HepG2 (cell line): Measurements from ENCODE around the gene DAG1. TPM values are rescaled to one million over a fixed set of nuclear protein-coding genes. Genes with fewer than 3 reads are reported as not detected.

Experiments used
- ATF7 ChIP-seq, 2 experiments: fragments of 450-650 bp in 1 of 2; sonication (generic) in 1 of 2; formaldehyde crosslinking in 1 of 2; IDR thresholded peaks; 2 replicates each; pipeline versions ENCODE4 v1.4.0 to v1.6.1; 2016 to 2020; ENCODE audit warnings: antibody characterized with exemption in 1 of 2, mild to moderate bottlenecking in 1 of 2, missing genetic modification reagents in 1 of 2
- MED13 ChIP-seq: sonication (generic); formaldehyde crosslinking; IDR thresholded peaks from 2 replicates; pipeline ENCODE4 v1.5.0; 2020; ENCODE audit warnings: missing genetic modification reagents
- MIER2 ChIP-seq: IDR thresholded peaks from 2 replicates; pipeline ENCODE4 v1.6.1; 2016; ENCODE audit warnings: missing biosample characterization, missing genetic modification reagents
- PHB2 ChIP-seq: fragments of 450-650 bp; IDR thresholded peaks from 2 replicates; pipeline ENCODE4 v1.6.1; 2018; ENCODE audit not compliant: partially characterized antibody
- POLR2AphosphoS5 ChIP-seq: IDR thresholded peaks from 2 replicates; pipeline ENCODE4 v1.6.1; 2012; ENCODE audit warnings: low read depth, low read length
- RBM39 ChIP-seq: fragments of 200-400 bp; formaldehyde crosslinking; IDR thresholded peaks from one replicate; pipeline ENCODE4 v1.6.1; 2018; ENCODE audit warnings: antibody characterized with exemption, mild to moderate bottlenecking, low read depth, low read length; ENCODE audit not compliant: poor library complexity, severe bottlenecking
- SIN3B ChIP-seq: fragments of 150-350 bp; IDR thresholded peaks from 2 replicates; pipeline ENCODE4 v1.6.1; 2014; ENCODE audit warnings: low read length
- ZNF253 ChIP-seq: sonication (generic); formaldehyde crosslinking; IDR thresholded peaks from 2 replicates; pipeline ENCODE4 v1.8.0; 2022; ENCODE audit warnings: mild to moderate bottlenecking, missing genetic modification reagents, borderline replicate concordance
- polyA plus RNA-seq, 8 experiments: library from polyadenylated mRNA; depleted of rRNA in 3 of 8; stranded (reverse) in 7 of 8; unstranded in 1 of 8; fragments of >200 nt; fragmentation: Illumina TruSeq in 4 of 8; extraction: Trizol in 4 of 8; gene quantifications; 2 replicates each; pipeline versions ENCODE4 v1.2.1 to v1.2.3, GENCODE V29; 2011 to 2016; ENCODE audit warnings: low read depth in 4 of 8, missing spikeins in 1 of 8, mixed read lengths in 1 of 8; ENCODE audit not compliant: insufficient read depth in 1 of 8
- total RNA-seq, 5 experiments: library from RNA; depleted of rRNA; stranded (reverse); fragments of >200 nt; fragmentation: Illumina TruSeq; extraction: Trizol; gene quantifications; 2 replicates each; pipeline ENCODE4 v1.2.3, GENCODE V29; 2016; ENCODE audit warnings: low read depth in 1 of 5
- TF ChIP-seq, protein P1 (sequence below): sonication (generic); formaldehyde crosslinking; IDR thresholded peaks from 2 replicates; pipeline ENCODE4 v1.5.1; 2020; ENCODE audit warnings: mild to moderate bottlenecking, missing genetic modification reagents, borderline replicate concordance
- TF ChIP-seq, protein P2 (sequence below): IDR thresholded peaks from 2 replicates; pipeline ENCODE4 v1.6.1; 2012; ENCODE audit warnings: inconsistent platforms
- TF ChIP-seq, protein P3 (sequence below): sonication (generic); formaldehyde crosslinking; IDR thresholded peaks from 2 replicates; pipeline ENCODE4 v1.4.0; 2020; ENCODE audit warnings: missing genetic modification reagents
- TF ChIP-seq, protein P4 (sequence below): IDR thresholded peaks from 2 replicates; pipeline ENCODE4 v1.6.1; 2018; ENCODE audit warnings: missing genetic modification reagents, mild to moderate bottlenecking, missing compliant biosample characterization
- TF ChIP-seq, protein P5 (sequence below): sonication (generic); formaldehyde crosslinking; IDR thresholded peaks from 2 replicates; pipeline ENCODE4 v1.5.0; 2020; ENCODE audit warnings: missing genetic modification reagents

The DAG1 gene
- total and polyA plus RNA-seq, 2 of the 13 experiments (the other 11 are each of a cell fraction or from before 2014, with no cell fraction given) = 47.3 to 50.4 TPM

DNA sequence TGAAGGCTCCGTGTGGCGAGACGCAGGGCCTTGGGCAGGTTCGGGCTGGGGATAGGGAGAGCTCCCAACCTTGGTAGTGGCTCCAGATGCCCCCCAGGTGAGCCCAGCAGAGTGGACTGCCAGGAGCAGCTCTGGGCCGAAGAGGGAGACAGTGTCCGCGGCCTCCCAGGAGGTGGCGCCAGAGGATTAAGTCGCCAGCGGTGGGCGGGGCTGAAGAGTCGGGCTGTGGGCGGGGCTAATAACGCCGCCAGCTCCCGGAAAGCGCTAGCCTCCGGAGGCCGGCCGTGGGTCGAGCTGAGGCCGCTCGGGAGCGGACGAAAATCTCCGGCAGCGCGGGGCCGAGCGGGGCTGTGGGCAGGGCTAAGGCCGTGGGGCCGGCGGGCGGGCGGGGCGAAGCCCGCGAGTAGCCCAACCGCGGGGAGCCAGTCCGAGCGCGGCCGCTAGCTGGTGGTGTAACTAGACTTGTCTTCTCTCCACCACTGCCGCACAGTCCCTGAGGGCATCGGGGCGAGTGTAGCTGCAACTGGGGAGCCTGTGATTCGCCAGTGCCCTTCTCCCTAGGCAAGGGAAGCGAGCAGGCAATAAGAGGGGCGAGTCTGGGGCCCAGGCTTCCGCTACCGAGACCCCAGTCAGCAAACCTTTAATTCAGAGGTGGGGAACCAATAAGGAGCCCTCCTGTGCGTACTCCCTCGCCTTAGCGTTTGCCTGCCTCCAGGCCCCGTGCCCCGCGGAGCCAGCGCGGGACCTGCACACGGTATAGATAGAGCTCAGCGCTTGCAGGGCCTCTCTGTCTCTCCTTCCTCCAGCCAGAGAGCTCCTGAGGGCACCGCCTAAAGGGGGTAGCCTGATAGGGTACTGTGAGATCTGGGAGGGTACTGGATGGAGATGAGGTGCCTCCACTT is 69.8 kb downstream of the DAG1 start (continued):
- TF ChIP-seq, protein P1, sequence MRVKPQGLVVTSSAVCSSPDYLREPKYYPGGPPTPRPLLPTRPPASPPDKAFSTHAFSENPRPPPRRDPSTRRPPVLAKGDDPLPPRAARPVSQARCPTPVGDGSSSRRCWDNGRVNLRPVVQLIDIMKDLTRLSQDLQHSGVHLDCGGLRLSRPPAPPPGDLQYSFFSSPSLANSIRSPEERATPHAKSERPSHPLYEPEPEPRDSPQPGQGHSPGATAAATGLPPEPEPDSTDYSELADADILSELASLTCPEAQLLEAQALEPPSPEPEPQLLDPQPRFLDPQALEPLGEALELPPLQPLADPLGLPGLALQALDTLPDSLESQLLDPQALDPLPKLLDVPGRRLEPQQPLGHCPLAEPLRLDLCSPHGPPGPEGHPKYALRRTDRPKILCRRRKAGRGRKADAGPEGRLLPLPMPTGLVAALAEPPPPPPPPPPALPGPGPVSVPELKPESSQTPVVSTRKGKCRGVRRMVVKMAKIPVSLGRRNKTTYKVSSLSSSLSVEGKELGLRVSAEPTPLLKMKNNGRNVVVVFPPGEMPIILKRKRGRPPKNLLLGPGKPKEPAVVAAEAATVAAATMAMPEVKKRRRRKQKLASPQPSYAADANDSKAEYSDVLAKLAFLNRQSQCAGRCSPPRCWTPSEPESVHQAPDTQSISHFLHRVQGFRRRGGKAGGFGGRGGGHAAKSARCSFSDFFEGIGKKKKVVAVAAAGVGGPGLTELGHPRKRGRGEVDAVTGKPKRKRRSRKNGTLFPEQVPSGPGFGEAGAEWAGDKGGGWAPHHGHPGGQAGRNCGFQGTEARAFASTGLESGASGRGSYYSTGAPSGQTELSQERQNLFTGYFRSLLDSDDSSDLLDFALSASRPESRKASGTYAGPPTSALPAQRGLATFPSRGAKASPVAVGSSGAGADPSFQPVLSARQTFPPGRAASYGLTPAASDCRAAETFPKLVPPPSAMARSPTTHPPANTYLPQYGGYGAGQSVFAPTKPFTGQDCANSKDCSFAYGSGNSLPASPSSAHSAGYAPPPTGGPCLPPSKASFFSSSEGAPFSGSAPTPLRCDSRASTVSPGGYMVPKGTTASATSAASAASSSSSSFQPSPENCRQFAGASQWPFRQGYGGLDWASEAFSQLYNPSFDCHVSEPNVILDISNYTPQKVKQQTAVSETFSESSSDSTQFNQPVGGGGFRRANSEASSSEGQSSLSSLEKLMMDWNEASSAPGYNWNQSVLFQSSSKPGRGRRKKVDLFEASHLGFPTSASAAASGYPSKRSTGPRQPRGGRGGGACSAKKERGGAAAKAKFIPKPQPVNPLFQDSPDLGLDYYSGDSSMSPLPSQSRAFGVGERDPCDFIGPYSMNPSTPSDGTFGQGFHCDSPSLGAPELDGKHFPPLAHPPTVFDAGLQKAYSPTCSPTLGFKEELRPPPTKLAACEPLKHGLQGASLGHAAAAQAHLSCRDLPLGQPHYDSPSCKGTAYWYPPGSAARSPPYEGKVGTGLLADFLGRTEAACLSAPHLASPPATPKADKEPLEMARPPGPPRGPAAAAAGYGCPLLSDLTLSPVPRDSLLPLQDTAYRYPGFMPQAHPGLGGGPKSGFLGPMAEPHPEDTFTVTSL (CRISPR knock-in tag) = no peak
- TF ChIP-seq POLR2AphosphoS5 (peak; percentile 68), MED13 (CRISPR knock-in tag) (0 out of 2 replicates have a peak, but pooled peaks have one; percentile 49), RBM39 (peak; percentile 61), SIN3B (no peak), PHB2 (no peak), ZNF253 (CRISPR knock-in tag) (0 out of 2 replicates have a peak, but pooled peaks have one; percentile 45), MIER2 (CRISPR knock-in tag) (no peak), ATF7 (IDR thresholded peaks at IDR 0.05) (no peak), ATF7 (CRISPR knock-in tag; IDR thresholded peaks at IDR 0.05) (no peak)
- TF ChIP-seq, protein P2, sequence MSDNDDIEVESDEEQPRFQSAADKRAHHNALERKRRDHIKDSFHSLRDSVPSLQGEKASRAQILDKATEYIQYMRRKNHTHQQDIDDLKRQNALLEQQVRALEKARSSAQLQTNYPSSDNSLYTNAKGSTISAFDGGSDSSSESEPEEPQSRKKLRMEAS = peak; percentile 27; the same call in 1 of the 2 replicates
- TF ChIP-seq, protein P3, sequence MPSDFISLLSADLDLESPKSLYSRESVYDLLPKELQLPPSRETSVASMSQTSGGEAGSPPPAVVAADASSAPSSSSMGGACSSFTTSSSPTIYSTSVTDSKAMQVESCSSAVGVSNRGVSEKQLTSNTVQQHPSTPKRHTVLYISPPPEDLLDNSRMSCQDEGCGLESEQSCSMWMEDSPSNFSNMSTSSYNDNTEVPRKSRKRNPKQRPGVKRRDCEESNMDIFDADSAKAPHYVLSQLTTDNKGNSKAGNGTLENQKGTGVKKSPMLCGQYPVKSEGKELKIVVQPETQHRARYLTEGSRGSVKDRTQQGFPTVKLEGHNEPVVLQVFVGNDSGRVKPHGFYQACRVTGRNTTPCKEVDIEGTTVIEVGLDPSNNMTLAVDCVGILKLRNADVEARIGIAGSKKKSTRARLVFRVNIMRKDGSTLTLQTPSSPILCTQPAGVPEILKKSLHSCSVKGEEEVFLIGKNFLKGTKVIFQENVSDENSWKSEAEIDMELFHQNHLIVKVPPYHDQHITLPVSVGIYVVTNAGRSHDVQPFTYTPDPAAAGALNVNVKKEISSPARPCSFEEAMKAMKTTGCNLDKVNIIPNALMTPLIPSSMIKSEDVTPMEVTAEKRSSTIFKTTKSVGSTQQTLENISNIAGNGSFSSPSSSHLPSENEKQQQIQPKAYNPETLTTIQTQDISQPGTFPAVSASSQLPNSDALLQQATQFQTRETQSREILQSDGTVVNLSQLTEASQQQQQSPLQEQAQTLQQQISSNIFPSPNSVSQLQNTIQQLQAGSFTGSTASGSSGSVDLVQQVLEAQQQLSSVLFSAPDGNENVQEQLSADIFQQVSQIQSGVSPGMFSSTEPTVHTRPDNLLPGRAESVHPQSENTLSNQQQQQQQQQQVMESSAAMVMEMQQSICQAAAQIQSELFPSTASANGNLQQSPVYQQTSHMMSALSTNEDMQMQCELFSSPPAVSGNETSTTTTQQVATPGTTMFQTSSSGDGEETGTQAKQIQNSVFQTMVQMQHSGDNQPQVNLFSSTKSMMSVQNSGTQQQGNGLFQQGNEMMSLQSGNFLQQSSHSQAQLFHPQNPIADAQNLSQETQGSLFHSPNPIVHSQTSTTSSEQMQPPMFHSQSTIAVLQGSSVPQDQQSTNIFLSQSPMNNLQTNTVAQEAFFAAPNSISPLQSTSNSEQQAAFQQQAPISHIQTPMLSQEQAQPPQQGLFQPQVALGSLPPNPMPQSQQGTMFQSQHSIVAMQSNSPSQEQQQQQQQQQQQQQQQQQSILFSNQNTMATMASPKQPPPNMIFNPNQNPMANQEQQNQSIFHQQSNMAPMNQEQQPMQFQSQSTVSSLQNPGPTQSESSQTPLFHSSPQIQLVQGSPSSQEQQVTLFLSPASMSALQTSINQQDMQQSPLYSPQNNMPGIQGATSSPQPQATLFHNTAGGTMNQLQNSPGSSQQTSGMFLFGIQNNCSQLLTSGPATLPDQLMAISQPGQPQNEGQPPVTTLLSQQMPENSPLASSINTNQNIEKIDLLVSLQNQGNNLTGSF (CRISPR knock-in tag) = no peak
- TF ChIP-seq, protein P4, sequence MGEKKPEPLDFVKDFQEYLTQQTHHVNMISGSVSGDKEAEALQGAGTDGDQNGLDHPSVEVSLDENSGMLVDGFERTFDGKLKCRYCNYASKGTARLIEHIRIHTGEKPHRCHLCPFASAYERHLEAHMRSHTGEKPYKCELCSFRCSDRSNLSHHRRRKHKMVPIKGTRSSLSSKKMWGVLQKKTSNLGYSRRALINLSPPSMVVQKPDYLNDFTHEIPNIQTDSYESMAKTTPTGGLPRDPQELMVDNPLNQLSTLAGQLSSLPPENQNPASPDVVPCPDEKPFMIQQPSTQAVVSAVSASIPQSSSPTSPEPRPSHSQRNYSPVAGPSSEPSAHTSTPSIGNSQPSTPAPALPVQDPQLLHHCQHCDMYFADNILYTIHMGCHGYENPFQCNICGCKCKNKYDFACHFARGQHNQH = peak; percentile 45; the same call in 1 of the 2 replicates
- TF ChIP-seq, protein P5, sequence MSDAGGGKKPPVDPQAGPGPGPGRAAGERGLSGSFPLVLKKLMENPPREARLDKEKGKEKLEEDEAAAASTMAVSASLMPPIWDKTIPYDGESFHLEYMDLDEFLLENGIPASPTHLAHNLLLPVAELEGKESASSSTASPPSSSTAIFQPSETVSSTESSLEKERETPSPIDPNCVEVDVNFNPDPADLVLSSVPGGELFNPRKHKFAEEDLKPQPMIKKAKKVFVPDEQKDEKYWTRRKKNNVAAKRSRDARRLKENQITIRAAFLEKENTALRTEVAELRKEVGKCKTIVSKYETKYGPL (CRISPR knock-in tag) = peak; percentile 68
